GM18505 (cell line): ENCODE data around the gene KCTD5.

ENCODE experiments used
- ATAC-seq: cut with Tn5 transposase; IDR thresholded peaks from one replicate; pipeline ENCODE4 v1.9.1; 2021; ENCODE audit not compliant: unreplicated experiment
- POLR2A ChIP-seq: IDR thresholded peaks from 4 replicates; pipeline ENCODE4 v1.6.1; 2011; ENCODE audit warnings: borderline replicate concordance; ENCODE audit not compliant: insufficient read depth, insufficient read length; ENCODE audit errors: extremely low read depth

KCTD5 gene

DNA sequence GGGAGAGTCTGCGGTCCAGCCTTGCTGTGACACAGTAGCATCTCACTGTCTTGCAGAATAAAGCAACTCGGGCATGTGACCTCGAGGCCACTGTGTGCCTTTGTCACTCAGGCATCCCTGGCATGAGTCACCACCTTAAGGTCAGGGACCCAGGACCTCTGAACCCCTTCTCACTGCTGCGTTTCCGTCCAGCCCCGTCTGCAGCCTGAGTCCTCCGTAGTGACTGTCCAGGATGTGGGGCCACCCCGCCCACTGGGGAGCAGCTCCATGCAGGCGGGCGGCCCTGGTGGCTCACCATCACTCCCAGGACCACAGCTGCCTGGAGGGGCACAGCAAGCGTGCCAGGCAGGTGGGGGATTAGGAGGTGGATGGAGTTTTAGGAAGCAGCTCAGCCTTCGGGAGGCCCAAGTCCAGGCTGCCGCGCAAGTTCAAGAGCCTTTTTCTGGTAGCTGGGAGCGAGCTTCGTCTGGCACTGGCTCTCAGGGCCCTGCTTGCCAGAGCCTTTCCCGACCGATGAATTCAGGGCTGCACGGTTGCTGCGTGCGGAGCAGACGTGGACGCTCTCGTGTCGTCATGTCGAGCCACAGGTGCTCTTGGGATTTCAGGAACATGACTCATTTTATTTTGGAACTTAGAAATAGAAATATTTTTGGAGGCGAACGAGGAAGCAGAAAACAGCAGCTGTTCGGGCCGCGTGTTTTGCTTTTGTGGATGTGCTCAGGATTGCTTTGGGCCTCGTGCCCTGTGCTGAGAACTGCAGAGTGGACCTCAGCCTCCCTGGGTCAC is 16.8 kb downstream of the KCTD5 start:
- ATAC-seq, result no peak
- TF ChIP-seq POLR2A, result no peak

DNA sequence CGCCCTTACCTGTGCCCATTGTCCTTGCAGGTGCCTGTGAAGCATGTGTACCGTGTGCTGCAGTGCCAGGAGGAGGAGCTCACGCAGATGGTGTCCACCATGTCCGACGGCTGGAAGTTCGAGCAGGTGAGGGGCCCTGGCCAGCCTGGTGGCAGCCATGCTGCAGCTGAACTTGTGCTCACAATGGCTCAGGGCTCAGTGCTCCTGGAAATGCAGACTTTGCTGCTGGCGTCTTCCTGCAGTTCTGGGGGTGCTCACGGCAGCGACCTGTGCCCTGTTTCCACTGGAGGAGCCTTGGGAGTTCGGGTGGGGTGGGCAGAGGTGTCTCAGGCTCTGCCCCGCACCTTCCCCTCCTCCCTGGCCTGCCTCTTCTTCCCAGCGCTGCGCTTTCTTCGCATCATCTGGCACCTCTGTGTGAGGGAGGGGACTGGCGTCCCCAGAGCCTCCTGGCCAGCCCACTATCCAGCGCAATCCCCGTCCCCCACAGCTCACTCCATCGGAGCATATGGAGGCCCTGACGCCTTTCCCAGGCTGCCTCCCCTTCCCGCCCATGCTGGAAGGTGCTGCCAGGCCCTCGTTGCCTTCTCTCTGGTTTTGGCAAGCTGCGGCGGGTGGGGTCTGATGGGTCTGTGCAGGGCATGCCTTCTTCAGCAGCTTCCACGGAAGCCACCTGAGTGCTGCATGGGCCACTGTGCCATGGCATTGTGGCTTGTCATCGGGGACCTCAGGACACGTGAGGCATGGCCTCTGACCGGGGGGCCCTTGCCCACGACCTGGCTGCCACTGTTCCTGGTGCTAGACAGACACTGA is 17.7 kb downstream of the KCTD5 start:
- TF ChIP-seq POLR2A, result no peak

DNA sequence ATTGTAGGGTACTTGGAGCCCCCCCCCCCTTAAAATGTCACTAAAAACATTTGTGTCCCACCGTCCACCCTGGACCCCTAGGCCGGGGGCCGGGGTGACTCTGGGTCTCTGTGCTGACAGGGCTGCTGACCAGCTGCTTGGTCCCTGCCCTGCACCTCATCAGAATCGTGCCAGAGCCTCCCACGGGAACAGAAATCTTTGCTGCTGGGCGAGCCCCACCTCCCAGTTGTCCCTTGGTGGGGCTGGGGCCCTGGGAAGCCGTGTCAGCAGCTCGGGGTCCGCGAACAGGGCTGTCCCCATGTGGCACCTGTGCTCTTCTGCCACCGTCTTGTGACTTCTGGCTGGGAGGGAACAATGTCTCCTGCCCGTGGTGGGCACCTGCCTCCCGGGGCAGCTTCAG is 18.5 kb downstream of the KCTD5 start:
- ATAC-seq, result no peak
- no peak for TF ChIP-seq POLR2A

More for the DNA sequence above, 17.7 kb downstream of the KCTD5 start:
- ATAC-seq, result no peak

DNA sequence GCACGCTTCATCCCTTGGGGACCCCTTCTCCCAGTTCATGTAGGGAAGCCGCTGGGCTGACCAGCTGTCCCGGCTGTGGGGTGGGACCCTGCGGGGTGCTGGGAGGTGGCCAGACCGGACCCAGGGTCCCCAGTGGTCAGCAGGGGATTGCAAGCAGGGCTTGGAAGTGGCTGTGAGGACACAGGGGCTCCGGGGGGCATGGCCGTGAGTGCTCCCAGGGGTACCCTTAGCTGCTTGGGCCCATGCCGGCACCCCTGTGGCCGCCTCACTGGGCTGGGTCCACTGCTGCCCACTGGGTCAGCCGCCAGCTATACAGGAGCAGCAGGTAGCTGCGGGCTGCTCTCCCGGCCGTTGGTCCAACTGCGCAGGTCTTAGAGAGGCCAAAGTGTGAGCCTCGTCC is 18.9 kb downstream of the KCTD5 start:
- TF ChIP-seq POLR2A, result no peak
- ATAC-seq, result no peak

DNA sequence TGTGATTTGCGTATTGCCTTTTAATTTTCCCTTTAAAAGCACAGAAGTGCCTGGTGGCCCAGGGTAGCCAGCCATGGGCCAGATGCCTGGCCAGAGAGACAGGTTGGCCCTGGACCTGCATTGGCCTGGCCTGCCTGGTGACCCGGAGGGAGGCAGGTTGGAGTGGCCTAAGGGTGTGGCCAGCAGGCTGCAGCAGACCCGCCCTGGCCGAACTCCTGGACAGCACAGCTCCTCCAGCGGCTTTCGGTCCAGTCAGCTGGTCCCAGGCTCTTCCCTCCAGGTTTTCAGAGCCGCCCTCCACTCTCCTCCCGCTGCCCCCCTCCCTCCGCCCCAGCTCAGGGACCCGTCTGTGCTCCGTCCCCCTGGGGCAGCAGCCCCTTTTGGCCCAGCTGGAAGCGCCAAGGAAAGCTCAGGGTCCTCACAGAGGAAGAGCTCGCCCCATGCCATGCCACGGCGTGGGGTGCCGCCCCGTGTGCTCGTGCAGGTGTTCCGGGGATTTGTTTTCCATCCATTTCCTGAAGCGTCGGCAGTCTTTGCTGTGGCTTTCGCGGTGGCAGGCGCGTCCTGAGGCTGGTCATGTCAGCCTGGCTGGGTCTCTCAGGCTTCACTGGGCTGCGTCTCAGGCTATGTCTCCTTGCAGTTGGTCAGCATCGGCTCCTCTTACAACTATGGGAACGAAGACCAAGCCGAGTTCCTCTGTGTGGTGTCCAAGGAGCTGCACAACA is 19.6 kb downstream of the KCTD5 start:
- TF ChIP-seq POLR2A, result no peak

DNA sequence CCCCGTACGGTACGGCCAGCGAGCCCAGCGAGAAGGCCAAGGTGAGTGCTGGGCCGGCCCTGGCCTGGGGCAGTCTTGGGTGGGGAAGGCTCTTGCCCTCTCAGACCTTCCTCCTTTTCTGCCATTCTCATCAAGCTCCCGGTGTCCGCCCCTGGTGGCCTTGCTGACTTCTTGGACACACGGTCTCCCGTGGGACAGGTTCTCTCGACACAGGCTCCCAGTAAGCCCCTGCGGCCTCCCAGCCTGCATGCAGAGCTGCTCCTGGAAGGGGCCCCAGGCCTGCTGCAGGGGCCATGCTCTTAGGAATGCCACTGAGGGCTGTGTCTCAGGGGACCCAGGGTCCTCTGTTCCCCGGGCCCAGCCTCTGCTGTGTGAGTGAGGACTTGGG is 20.1 kb downstream of the KCTD5 start:
- no peak for ATAC-seq
- TF ChIP-seq POLR2A, result no peak

More for the DNA sequence above, 19.6 kb downstream of the KCTD5 start:
- no peak for ATAC-seq

DNA sequence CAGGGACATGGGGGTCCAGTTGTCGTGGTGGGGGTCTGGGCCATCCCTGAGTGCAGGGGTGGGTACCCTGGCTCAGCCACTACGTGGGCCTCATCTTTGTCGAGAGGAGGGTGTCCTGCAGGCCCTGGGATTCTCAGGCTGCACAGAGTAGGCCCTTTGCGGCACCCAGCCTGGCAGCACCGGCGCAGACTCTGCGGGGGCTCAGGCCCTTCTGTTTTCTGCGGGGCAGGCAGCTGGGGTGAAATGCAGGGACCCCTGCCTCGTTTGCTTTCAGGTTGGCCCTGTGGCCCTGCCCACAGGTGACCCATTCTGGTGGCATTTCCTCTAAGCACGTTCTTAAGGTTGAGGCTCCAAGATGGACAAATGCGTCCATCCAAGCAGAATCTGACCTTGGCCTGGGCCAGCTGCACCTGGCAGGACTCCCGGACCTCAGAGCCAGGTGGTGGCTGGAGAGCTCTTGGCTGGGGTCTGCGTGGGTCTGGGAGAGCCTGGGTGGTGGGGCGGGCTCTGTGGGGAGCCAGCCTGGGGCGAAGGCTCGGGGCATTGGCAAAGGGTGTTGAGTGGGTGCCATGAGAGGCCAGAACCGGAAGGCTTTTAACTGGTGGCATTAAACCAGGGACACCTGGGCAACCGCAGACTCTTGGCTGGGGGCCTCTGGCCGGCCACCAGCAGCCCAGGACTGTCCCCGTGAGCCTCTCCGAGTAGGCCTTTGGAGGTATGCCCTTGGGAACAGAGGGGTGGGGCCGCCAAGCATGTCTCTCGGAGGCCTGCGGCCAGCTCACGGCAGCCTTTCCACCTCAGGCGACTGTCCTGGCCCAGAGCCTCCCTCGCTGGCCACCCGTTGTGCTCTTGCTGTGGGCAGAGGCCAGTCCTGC is 20.8 kb downstream of the KCTD5 start:
- no peak for TF ChIP-seq POLR2A
- ATAC-seq, result no peak

DNA sequence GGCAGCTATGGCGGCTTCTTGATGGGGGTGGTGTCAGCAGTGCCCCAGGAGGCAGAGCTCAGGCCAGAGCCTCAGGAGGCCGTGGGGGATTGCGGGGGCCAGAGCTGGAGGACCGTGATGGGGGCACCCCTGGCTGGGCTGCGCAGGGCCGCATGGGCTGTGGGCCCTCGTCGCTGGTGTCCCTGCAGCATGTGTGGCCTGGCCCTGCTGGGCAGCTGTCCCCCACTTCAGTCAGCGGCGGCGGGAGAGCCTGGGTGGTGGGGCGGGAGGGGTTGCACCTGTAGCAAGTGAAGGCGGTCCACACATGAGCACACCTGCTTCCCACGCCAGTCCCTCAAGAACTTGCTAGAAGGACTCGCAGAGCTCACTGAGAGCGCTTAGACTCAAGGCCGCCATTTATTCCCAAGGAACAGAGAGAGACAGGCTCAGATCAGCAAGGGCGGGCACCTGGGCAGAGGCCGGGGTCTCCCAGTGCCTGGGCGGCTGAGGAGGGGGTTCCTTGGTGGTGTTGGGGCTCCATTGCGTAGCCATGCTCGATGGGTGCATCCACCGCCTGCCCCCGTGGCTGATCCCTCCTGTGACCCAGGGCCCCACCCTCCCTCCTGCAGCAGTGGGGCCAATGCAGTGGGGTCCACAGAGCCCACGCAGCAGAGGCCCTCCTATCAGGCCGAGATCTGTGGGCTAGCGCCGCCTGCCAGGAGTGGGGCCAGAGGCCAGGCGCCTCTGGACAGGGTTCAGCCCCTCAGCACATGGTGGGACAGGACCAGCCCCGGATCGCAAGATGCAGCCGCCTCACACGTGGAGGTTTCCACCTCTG is 22.1 kb downstream of the KCTD5 start:
- no peak for TF ChIP-seq POLR2A

DNA sequence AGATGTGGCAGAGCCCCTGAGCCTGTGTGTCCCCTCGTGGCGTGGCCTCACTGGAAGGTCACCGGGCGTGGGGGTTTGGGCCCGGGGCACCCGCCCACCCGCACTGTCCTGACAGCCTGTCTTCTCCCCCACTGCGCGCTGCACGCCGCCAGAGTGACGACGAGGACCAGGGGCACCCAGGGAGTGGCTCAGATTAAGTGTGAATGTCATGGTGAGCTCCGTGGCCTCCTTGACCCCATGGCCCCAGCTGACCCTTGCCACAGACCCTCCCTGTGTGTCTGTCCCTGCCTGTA is 22.6 kb downstream of the KCTD5 start:
- TF ChIP-seq POLR2A, result no peak
- ATAC-seq, result no peak

More for the DNA sequence above, 22.1 kb downstream of the KCTD5 start:
- no peak for ATAC-seq

DNA sequence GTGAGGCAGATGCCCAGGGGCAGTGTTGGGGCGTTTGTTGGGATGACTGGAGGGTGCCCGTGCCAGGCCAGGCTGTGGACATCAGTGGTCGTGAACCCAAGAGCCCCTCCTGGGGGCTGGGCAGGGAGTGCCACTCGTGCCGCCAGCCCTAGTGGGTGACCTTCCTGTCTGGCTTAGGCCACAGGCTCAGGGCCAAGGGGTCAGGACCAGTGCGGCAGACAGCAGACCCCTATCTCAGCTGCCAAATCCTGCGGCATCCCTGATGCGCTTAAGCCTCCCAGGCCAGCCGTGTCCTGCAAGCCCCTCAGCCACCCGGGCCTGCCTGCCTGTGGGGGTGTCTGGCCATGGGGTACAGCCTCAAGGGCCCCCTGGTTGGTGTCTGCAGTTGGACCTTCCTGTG is 23.0 kb downstream of the KCTD5 start:
- no peak for TF ChIP-seq POLR2A
- no peak for ATAC-seq

DNA sequence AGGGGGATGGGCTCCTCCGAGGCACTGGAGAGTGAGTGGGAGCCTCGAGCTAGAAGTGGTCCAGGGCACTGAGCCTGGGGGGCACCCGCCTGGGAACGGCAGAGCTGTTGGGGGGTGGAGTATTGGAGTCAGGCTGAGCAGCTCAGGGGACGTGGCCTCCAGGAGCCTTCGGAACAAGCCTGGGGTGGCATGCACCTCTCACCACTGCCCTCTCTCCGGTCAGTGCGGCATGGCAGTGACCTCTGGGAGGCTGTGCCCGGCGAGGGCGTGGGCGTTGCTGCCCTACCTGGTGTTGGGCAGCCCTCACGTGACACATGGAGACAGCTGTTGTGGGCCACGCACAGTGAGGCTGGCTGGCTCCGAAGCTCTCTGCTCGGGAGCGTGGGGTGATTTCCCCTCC is 23.8 kb downstream of the KCTD5 start:
- TF ChIP-seq POLR2A, result no peak
- ATAC-seq, result no peak
